LoVo (cell line): ENCODE results near the gene FGF14.
"Not testable (repeated sequence)": the region's sequence is repeated elsewhere in the genome, so short reads cannot be mapped to it uniquely, and the experiment has no call there.

ENCODE experiments used
- DNase-seq: peaks from one replicate; pipeline ENCODE4 v3.0.0-alpha.2; 2016; ENCODE audit warnings: low spot score

The FGF14 gene

DNA sequence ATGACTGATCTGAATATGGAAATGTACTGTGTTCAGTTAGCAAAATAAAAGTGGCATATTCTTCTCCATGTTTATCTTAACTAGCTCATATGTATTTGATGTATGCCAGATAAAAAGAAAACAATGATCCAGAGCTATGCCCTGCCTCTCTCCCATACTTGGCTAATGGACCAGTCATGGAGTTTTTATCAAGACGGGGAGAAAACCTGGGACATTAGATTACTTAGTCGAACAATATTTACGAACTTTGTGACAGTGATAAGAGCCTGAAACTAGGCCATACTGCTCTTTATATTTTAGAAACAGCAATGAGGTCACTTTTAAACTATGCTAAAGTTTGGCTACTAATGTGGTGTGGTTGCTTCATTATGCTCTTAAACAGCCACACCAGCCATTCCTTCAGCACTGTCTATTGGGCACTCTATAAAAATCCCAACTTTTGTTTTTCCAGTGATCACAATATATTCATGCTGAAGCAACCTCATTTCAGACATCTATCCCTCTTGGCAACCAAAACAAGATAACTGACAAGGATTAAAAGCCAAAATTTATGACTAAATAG lies 265.0 kb downstream of the FGF14 start:
- DNase-seq: no peak

DNA sequence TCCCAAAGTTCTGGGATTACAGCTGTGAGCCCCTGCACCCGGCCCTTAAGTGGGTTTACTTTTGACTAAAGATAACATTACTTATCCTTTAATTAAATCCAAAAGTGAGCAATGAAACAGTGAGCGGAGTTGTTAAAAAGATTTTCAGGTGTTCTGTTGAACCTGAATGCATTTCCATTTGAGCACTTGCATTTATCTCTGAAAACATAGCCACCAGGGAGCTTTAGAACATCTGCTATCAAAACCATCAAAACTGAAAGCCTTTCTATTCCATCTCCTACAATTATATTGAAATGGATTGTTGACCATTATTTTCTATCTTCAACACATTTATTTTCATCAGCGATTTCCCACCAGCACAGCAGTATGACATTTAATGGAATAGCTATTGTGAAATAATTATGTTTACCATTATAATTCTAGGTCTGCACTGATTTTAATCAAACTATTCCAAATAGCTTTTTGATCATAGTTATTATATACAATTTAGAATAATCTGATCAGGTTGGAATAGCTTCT lies 269.0 kb downstream of the FGF14 start:
- no peak for DNase-seq

DNA sequence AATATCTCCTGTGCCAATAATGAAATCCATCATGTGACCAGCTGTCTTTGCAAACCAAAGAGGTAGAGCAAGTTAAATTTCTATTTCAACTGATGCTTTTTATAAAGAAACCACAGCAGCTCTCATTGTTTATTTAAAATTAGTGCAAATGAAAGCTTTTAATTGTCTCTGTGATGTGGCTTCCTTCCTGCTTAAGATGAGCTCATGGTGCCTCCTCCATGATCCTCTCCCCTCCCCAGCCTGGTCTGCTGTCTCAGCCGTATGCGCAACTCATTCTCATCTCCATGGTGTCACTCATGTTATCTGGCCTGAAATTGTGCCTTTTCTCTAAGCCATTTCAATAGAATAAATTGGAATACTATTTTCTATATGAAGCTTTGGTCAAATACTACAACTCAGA lies 270.6 kb downstream of the FGF14 start:
- no peak for DNase-seq

DNA sequence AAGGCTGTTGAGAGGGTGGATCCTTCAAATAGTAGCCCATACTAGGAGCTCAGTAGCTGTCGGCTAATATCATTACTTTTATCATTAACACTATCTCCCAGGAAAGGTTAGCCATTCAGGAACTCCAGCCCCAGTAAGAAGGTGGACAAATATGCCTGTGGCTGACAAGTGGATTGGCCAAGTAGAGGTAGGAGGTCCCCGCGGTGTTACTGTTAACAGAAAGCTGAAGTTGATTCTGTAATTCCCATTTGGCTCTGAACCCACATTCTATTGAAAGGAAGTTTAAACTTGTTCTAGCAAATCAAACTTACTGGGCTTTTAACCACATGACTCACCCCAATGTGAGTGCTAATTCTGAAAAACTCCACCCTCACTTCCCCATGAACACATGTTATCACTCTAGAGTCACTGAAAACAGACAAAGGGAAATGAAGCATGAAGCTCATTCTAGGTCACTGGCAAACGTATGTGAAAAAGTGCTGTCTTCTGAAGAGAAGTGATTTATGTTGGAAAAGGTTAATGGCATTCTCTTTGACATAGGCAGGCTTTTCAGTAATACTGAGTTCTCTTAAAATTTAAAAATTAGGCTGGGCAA lies 273.5 kb downstream of the FGF14 start:
- DNase-seq: no peak

DNA sequence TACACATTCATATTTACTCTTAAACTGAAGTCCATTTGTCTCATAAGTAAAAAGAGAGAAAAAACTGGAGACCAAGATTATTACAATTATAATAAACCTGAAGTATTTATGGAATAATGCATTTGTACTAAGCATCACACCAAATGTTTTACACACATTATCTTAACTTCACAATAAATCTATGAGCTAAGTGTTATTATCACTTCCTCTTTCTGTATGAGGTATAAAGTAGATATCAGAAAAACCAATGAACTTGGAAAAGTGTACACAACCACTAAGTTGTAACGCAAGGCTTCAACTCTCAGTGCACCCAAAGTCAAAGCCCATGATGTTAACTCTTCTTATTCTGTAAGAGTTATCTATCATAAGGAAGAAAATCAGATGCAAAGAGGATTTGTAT lies 274.7 kb downstream of the FGF14 start:
- DNase-seq: no peak

DNA sequence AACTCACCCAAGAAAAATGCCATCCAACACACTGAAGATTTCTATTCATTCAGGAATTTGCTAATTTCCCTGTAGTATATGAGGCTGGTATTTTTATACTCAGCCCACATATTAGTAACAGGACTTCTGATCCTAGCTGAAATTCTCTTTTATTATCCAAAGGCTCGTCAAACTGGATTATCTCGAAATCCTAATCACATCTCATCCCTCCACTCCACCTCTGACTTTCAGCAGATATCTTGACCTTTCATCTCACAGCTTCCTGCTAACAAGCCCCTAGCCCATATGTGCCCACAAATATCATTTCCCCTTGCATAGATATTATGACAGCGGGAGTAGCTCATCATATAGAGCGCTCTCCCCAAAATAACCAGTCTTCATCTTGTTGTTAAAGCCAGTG lies 279.7 kb downstream of the FGF14 start:
- no peak for DNase-seq

DNA sequence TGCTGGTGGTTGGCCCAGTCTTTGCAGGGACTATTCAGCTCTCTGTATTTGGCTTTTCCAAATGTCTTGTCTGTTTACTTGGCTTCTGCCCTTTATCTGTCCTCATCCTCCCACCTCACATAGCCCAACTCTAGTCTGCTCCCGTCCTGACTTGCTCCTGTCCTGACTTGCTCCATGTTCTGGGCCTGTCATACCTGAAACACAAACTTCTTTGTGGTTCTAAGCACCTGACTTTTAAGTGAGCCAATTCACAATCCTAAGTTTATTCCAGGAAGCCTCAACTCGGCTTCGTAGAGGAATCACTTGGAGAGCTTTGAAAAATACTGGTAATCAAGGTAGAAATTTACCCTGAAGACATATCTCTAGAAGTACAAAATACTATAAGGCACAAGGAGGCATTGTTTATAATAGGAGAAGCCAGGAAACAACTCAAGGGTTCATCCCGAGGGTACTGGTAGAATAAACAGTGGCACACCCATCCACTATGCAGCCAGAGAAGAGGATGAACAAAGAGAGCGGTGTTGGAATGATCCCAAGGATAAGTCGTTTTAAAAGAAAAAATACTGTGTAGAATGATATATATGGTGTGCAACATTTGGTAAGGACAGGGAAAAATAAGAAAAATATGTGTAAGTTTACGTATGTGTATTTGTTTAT lies 284.5 kb downstream of the FGF14 start:
- no peak for DNase-seq

DNA sequence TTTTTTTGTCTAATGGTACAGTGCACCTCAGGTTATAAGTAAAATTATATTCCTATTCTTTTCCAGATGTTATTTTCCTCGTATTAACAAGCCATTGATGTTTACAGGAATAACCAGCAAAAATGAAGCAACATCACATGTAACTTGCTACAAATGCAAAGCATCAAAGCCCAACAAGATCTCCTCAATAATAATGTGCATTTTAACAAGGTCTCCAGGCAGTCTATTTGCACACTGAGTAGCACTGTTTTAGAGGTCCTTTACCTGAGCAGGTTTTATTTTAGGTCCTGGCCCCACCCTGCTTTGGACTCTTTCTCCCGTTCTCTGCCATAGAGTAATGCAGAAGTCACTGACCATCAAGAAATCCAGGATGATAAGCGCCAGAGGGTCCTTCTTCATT lies 298.4 kb downstream of the FGF14 start:
- no peak for DNase-seq

DNA sequence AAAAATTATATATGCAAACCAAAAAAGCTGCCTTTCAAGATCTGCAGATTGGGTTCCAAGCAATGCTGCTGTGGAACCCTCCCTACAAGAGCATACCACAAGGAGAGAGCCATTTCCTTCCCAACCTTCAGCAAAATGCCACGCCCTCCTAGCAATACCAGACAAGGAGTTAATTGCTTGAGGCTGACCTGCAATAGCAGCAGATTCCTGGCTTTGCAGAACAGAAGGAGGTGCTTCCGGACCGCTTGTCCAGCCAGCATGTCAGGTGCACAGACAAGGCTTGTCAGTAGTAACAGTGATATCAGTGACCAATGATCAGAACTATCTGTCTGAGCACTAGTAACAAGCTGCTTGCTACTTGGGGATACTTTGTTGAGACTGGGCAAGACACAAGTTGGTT lies 301.6 kb downstream of the FGF14 start:
- DNase-seq: no peak

DNA sequence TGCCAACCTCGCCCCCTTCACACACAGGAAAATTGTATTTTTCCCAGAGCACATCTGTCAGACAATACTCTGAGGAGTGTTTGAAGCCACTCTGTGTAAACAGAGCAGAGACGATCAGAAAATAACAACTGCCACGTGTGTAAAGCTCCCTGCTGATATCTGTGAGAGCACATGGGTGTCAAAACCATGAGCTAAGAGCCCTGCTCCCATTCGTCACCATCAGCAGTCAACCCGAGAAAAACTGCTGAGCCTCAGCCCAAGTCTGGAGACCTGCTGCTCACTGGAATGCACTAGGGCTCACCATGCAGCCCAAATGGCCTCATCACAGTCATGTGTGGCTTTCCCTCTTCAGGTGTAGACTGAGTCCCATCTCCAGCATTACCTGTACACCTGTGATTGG lies 304.1 kb downstream of the FGF14 start:
- DNase-seq: no peak

DNA sequence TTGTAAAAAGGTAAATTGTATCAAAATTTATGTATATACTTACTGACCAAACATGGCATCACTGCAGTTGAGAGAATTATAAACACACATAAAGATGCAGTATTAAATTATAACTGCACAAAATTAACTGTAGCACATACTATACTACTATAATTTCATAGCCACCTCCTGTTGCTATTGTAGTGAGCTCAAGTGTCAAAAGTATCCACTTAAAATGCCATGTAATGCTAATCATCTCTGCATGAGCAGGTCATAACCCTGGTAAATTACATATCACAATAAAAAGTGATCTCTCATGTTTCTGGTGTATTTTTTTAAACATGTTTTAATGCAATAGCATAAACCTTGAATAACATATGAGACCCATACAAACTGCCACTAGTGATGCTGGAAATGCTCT lies 308.6 kb downstream of the FGF14 start:
- not testable (repeated sequence) for DNase-seq

DNA sequence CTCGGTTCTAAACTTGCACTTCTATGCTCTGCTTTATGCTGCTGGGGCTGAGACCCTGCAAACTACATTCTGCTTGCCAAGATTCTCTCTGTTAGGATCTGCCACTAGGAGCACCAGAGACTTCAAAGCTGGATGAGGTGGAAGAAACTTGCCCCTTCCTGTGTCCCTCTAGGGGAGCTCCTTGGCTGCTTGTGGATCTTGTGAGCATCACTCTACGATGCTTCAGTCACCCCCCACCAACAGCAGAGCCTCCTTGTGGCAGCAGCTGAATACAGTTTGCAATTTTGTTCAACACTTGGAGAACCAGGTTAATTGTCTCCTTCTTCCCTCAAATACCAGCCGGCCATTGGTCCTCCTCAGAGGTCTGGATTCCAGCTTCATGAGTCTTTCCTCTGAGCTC lies 310.6 kb downstream of the FGF14 start:
- no peak for DNase-seq

DNA sequence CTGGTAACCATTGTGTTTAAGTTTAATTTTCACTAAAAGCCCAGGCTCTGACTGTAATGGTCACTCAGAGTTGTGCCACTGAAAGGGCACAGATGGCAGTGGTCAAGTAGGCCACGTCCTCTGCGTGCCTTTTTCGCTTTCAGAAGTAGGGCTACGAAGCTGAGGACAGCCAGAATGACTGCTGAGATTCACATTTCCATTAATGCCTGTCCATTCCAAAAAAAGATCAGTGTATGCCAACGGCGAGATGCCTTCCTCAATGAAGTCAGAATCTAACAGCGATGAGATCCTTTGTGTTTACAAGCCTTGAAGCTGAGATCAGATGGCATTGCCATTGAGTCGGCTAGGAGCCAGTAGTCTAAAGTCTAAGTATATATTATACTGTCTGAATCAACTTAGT lies 311.3 kb downstream of the FGF14 start:
- DNase-seq: no peak

DNA sequence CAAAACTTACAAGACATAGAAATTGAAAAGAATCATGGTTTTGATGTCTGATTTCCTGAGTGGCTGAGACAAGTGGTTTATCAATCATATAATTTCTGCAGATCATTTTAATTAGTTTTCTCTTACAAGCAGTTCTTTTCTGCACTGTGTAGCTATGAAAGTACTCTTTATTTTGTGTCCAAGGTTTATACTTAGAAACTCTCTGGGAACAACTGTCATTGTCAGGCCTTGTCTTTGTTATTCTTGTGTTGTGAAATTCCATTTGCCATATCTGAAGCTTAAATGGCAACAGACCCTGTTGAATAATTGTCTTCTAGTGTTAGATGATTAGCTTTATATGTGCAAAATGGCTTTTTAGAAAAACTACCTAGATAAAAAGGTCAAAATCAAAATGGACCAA lies 312.1 kb downstream of the FGF14 start:
- no peak for DNase-seq

DNA sequence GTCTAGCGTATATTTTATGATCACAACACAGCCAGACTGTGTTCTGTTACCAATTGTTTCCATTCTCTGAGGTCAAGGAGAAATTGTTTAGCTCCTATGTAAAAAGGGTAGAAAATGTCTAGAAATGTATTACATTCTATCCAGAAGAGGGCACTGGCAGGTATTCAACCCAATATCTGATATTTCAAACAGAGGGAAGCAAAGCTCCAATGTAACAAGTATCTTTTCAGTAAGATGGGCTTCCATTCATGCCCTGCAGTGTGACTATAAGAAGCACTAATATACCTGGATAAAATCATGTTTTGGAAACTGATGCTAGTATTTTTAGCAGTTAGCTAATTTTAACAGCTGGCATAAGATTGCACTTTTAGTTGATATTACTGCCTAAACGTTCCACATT lies 312.7 kb downstream of the FGF14 start:
- no peak for DNase-seq

DNA sequence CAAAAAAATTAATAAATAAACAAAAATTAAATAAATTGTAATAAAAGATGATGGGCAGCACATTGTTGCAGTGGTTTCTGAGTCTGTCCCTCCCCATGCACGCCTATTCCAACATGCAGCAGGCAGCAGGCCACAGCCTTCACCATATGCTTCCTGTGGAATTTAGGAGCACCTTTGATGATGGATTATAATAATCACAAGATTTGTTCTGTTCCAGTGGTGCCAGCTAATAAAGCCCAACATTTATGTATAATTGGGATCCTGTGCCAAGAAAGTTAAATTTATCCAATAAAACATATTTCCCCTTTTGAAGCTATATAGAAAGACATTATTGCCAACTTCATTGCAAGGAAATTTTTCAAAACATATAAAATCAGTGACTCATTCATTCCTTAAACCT lies 328.6 kb downstream of the FGF14 start:
- no peak for DNase-seq

DNA sequence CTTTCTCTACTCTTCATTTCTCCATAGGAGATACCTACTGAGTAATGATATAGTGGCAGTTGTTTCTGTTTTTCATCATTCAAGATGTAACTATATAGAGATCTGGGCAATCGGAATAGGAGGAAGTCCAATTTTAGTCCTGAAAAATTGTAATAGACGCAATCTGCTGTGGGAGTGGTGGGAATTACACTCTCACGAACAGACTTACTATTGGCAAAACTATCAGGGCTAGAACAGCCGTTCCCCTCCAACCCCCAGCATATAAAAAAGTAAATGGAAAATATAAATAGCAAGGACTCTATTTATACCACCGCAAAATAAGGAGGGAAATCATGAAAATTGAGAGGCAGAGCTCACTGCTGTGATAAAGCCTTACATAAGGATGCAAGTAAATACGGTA lies 330.1 kb downstream of the FGF14 start:
- DNase-seq: no peak

DNA sequence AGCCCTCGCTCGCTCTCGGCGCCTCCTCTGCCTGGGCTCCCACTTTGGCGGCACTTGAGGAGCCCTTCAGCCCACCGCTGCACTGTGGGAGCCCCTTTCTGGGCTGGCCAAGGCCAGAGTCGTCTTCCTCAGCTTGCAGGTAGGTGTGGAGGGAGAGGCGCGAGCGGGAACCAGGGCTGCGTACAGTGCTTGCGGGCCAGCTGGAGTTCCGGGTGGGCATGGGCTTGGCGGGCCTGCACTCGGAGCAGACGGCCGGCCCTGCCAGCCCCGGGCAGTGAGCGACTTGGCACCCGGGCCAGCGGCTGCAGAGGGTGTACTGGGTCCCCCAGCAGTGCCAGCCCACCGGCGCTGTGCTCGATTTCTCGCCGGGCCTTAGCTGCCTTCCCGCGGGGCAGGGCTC lies 333.5 kb downstream of the FGF14 start:
- not testable (repeated sequence) for DNase-seq

DNA sequence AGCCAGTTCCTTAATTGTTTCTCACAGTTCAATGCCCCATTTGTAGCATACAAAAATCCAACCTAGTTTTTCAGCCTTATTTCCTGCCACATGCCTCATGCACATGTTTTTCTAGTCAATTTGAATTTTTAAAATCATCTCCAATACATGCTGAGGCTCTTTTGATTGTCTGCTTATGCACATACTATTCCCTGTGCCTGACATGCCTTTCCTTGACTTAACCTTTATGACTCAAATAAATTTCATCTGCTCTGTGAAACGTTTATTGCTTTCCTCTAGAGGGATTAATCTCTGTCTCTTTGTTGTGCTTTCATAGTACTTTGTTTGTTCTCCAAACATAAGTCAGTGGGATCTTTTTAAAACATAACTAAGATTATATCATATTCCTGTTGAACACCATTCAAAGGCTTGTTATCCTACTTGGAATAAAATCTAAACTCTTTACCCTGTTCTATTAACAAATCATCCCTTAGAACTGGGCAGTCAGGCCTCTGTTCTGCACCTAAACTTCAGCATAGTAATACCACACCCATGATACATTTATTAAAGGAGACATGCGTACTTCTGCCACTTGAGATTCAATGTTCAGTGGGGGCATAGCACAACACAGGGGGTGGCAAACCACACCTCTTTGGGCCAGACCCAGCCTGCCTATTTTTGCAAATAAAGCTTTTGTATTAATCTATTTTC lies 346.6 kb downstream of the FGF14 start:
- DNase-seq: no peak

DNA sequence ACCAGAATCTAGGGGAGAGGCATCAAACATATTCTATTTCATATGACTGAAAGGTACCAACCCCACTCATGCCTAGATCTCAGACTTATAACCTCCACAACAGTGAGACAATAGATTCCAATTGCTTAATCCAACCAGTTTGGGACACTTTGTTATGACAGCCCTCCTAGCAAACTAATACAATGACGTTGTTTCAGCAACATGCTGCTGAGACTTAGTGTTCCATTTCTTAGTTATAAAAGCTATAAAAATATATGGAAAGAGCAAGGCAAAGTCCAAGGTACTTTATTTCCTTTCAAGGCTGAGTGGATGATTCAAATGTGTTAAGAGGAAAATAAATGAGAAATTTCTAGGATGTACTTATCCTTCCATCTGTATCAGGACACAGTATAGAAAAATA lies 352.0 kb downstream of the FGF14 start:
- no peak for DNase-seq

DNA sequence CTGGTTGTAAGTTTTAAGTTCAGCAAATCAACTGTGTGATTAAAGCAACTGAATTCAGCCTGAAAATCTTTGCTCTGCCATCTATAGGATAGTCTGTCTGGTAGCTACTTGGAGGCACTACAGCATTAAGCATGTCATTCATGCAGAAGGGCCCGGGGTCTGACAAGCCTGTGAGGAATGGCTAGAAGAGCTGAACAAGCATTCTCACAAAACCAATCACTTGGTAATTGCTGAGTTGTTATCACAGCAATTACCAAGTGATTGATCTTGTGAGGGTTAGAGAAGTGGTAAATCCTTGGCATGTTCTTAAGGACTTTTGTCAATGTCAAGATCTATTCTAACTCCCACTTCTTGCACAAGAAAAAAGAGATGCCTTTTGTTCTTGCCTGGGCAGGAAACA lies 356.1 kb downstream of the FGF14 start:
- DNase-seq: no peak

DNA sequence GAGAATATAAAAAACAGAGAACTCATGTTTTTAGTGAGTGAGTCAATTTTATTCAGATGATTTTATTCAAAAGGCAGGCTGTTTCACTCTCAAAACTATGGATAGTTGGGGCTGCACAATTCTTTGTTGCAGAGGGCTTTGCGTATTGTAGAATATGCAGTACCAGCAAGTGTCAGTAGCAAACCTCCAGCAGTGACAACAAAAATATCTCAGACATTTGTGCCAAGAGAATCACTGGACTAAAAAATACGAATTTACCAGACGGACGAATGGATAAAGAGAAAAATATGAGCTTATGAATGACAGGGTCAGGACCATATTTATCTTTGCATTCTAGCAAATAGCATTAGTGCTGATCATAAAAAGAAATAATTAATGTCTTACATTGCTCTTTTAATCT lies 359.1 kb downstream of the FGF14 start:
- DNase-seq: no peak

DNA sequence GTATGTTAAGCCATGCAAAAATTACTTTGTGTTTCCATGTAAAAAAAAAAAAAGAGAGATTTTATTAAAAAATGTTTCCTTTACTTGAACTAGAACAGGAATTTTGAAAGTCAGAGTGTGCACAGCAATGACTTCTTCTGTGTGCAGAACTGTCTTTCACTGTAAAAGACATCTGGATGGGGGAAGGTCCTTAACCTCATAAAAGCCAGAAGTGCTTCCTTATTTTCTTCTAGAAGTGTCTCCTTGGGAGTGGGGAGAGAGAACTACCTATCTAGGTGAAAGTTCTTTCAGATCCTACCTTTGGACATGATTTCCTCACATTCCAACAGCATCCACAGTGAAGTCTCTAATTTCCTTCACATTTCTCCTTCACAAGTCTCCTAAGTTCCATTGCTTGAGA lies 360.3 kb downstream of the FGF14 start:
- no peak for DNase-seq
